ENCODE data around the gene WDR33.

DNA sequence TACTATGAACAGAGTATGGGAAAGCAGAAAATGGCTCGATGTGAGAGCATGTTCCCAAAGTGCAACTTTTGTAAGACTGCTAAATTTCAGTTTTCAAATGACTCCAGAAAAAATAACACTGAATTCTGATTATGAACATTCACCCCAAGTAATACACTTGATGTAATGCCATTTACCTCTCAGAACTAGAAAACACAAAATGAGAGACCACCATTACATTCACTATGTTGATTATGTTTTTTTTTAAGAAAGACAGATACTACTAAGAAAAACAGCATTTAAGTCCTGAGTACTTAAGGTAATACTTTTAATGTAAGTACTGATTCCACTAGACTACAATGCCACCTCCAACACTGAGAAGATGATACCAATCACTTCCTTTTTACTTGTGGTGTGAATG lies 71.2 kb downstream of the WDR33 start:
- TF ChIP-seq, protein P1, sequence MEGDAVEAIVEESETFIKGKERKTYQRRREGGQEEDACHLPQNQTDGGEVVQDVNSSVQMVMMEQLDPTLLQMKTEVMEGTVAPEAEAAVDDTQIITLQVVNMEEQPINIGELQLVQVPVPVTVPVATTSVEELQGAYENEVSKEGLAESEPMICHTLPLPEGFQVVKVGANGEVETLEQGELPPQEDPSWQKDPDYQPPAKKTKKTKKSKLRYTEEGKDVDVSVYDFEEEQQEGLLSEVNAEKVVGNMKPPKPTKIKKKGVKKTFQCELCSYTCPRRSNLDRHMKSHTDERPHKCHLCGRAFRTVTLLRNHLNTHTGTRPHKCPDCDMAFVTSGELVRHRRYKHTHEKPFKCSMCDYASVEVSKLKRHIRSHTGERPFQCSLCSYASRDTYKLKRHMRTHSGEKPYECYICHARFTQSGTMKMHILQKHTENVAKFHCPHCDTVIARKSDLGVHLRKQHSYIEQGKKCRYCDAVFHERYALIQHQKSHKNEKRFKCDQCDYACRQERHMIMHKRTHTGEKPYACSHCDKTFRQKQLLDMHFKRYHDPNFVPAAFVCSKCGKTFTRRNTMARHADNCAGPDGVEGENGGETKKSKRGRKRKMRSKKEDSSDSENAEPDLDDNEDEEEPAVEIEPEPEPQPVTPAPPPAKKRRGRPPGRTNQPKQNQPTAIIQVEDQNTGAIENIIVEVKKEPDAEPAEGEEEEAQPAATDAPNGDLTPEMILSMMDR (IDR thresholded peaks at IDR 0.05): no peak
- no peak for TF ChIP-seq POLR2A (IDR thresholded peaks at IDR 0.05)
- TF ChIP-seq EP300 (IDR thresholded peaks at IDR 0.05): no peak
